Skin epidermis (tissue), 12 donors: ENCODE results near the gene DHX30.

Experiments
- H3K27ac ChIP-seq, 21 experiments: fragments of 200-600 bp; sonication (generic) in 11 of 21; one replicate each; pipeline ENCODE4 v1.5.0; 2020; ENCODE audit warnings: mild to moderate bottlenecking in 3 of 21, inconsistent platforms in 2 of 21, moderate library complexity in 2 of 21
- H3K4me3 ChIP-seq, 7 experiments: fragments of 200-600 bp; sonication (generic) in 2 of 7; one replicate each; pipeline ENCODE4 v1.5.0; 2020; ENCODE audit warnings: inconsistent platforms in 2 of 7, mild to moderate bottlenecking in 2 of 7, moderate library complexity in 1 of 7

DHX30 gene

DNA sequence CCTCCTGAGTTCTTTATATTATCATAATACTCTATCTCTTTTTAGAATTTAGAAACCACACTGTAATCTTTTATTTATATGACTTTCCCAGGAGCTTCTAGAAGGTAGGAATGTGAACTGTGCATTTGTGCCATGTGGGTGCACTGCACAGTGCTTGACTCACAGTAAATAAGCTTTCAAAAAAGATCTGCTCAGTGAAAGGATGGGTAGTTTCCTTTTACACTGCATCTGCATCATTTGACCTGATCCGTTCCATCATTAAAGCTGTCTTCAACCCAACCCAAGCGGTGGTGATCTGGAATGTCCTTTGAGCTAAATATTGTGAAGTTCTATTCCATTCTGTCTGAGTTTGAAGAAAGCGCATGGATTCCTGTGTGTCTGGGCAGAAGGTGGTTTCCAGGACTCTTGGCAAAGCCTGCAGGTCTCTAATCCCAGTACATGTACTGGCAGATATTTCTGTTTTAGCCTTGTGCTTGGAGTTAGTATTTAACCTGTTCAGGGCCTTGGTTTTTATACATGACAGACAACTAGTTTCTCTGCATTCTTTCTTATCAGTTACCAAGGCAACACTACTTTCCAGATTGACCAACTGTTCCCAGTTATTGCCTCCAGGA, 96.7 kb downstream of the DHX30 start:
- H3K27ac ChIP-seq = peak overlapping the region in 1 of 21 experiments; percentile 23
- no peak overlapping the region for H3K4me3 ChIP-seq
